ENCODE measurements around the gene TBKBP1. TPM values are rescaled to one million over a fixed set of nuclear protein-coding genes. Genes with fewer than 3 reads are reported as not detected.

TBKBP1 gene
- total and polyA plus RNA-seq, 2 donors (not counting 3 experiments of a cell fraction or from before 2014, with no cell fraction given) = 7.0 to 11.7 TPM

- FAIRE-seq = no peak
- no peaks in the 10 kb centered on the region for H3K9me3 ChIP-seq (replicated peaks; ENCODE audit: control insufficient read depth, insufficient read depth, low read length)
- POLR2A ChIA-PET = no interaction called here
- no TSS peak for BruUV-seq (replicated peaks)
- H3K4me3 ChIP-seq (replicated peaks in 1 of 3; ENCODE audit: insufficient read depth in 1 of 3, low read depth in 1 of 3, low read length in 3 of 3) = no peak overlapping the region
- intact Hi-C loops (cut with micrococcal nuclease) (no loop called here), dilution Hi-C loops (cut with MboI; ENCODE audit: extremely low pct_ligation_motif_present, low sequenced_read_pairs) (no loop called here)
- no peak overlapping the region for H2AFZ ChIP-seq (ENCODE audit: low read depth, low read length)
- peaks cover 35 to 39% of the 10 kb centered on the region in 2 experiments for H3K27me3 ChIP-seq (ENCODE audit: control insufficient read depth in 2 of 2, insufficient read depth in 2 of 2, low read length in 2 of 2)
- H3K4me2 ChIP-seq (ENCODE audit: insufficient read depth, low read length) = no peak overlapping the region
- TF ChIP-seq GATA2 (IDR thresholded peaks at IDR 0.05; ENCODE audit: insufficient read depth, insufficient read length, low read depth, low read length) (no peak), CTCF (IDR thresholded peaks at IDR 0.05; ENCODE audit: extremely low read depth in 1 of 2, insufficient read depth in 1 of 2, low read depth in 1 of 2, low read length in 2 of 2) (peak; percentile 30 to 51)
- H4K20me1 ChIP-seq (replicated peaks; ENCODE audit: control insufficient read depth, extremely low read depth, insufficient read depth, low read length) = no peaks in the 10 kb centered on the region
- no peaks in the 10 kb centered on the region for H3K9me1 ChIP-seq (replicated peaks; ENCODE audit: control insufficient read depth, extremely low read depth, insufficient read depth, low read length)
- no peak overlapping the region for H3K27ac ChIP-seq (ENCODE audit: insufficient read depth, low read depth, low read length)
- CTCF ChIA-PET = interaction anchor here (1.5 to 3.0 kb wide), 3 partner anchors 11 to 20 kb away, joined by 5 to 14 read pairs (median 7); no protein-coding TSS in a partner anchor
- no peak overlapping the region for H3K9ac ChIP-seq (replicated peaks; ENCODE audit: extremely low read depth, insufficient read depth, low read length)
- no peaks in the 10 kb centered on the region for H3K36me3 ChIP-seq (ENCODE audit: control insufficient read depth in 2 of 2, extremely low read depth in 1 of 2, insufficient read depth in 2 of 2, low read length in 2 of 2)
- DNase-seq (ENCODE audit: low read depth, low spot score) = no peak
- no peaks in the 10 kb centered on the region for H3K4me1 ChIP-seq (ENCODE audit: control insufficient read depth, extremely low read depth, insufficient read depth, low read length)
- no peaks in the 10 kb centered on the region for H3K79me2 ChIP-seq (ENCODE audit: control insufficient read depth, insufficient read depth, low read length)
Observed at GRCh38 chr17:47717261-47717697, 23.3 kb downstream of the TBKBP1 start.

GRCh38 chr17:47717979-47718621, 24.1 kb downstream of the TBKBP1 start:
- POLR2A ChIA-PET = no interaction called here
- H3K27me3 ChIP-seq (ENCODE audit: control insufficient read depth in 2 of 2, insufficient read depth in 2 of 2, low read length in 2 of 2) = peaks cover 38 to 42% of the 10 kb centered on the region in 2 experiments
- no peak overlapping the region for H3K4me3 ChIP-seq (replicated peaks in 1 of 3; ENCODE audit: insufficient read depth in 1 of 3, low read depth in 1 of 3, low read length in 3 of 3)
- intact Hi-C loops (cut with micrococcal nuclease) (no loop called here), dilution Hi-C loops (cut with MboI; ENCODE audit: extremely low pct_ligation_motif_present, low sequenced_read_pairs) (no loop called here)
- no peaks in the 10 kb centered on the region for H3K79me2 ChIP-seq (ENCODE audit: control insufficient read depth, insufficient read depth, low read length)
- no peaks in the 10 kb centered on the region for H3K9me3 ChIP-seq (replicated peaks; ENCODE audit: control insufficient read depth, insufficient read depth, low read length)
- H2AFZ ChIP-seq (ENCODE audit: low read depth, low read length) = no peak overlapping the region
- FAIRE-seq (no peak), DNase-seq (ENCODE audit: low read depth, low spot score) (no peak)
- no peaks in the 10 kb centered on the region for H4K20me1 ChIP-seq (replicated peaks; ENCODE audit: control insufficient read depth, extremely low read depth, insufficient read depth, low read length)
- no peaks in the 10 kb centered on the region for H3K9me1 ChIP-seq (replicated peaks; ENCODE audit: control insufficient read depth, extremely low read depth, insufficient read depth, low read length)
- H3K27ac ChIP-seq (ENCODE audit: insufficient read depth, low read depth, low read length) = no peak overlapping the region
- CTCF ChIA-PET = interaction anchor here (0.5 to 3.0 kb wide), 6 partner anchors 11 to 54 kb away, joined by 3 to 14 read pairs (median 5); no protein-coding TSS in a partner anchor
- H3K4me2 ChIP-seq (ENCODE audit: insufficient read depth, low read length) = no peak overlapping the region
- no TSS peak for BruUV-seq (replicated peaks)
- no peaks in the 10 kb centered on the region for H3K4me1 ChIP-seq (ENCODE audit: control insufficient read depth, extremely low read depth, insufficient read depth, low read length)
- TF ChIP-seq CTCF (IDR thresholded peaks at IDR 0.05; ENCODE audit: extremely low read depth in 1 of 2, insufficient read depth in 1 of 2, low read depth in 1 of 2, low read length in 2 of 2) (no peak), MYC (IDR thresholded peaks at IDR 0.05; ENCODE audit: low read depth, low read length) (no peak), MAX (IDR thresholded peaks at IDR 0.05; ENCODE audit: insufficient read depth, insufficient read length) (no peak), POLR2A (IDR thresholded peaks at IDR 0.05; ENCODE audit: low read depth, low read length) (no peak), POLR2AphosphoS5 (IDR thresholded peaks at IDR 0.05; ENCODE audit: insufficient read depth, low read depth, low read length) (no peak), FOS (IDR thresholded peaks at IDR 0.05; ENCODE audit: borderline replicate concordance, insufficient read depth, low read length) (no peak), EZH2 (IDR thresholded peaks at IDR 0.05; ENCODE audit: borderline replicate concordance, low read depth, low read length, severe bottlenecking) (no peak)
- H3K36me3 ChIP-seq (ENCODE audit: control insufficient read depth in 2 of 2, extremely low read depth in 1 of 2, insufficient read depth in 2 of 2, low read length in 2 of 2) = no peaks in the 10 kb centered on the region
- no peak overlapping the region for H3K9ac ChIP-seq (replicated peaks; ENCODE audit: extremely low read depth, insufficient read depth, low read length)
